BLaER1 (cell line): ENCODE results near the gene GLIS1.
A peak's percentile ranks its signal among the peaks of the same experiment; 100 is the strongest.

Source experiments
- H3K27ac ChIP-seq: shearing (Covaris generic); formaldehyde crosslinking; 2 replicates; pipeline ENCODE4 v1.8.1; 2022
- H3K27me3 ChIP-seq: shearing (Covaris generic); formaldehyde crosslinking; 2 replicates; pipeline ENCODE4 v1.8.1; 2022
- H3K36me3 ChIP-seq: shearing (Covaris generic); formaldehyde crosslinking; 2 replicates; pipeline ENCODE4 v1.8.1; 2022
- H3K4me1 ChIP-seq: shearing (Covaris generic); formaldehyde crosslinking; 2 replicates; pipeline ENCODE4 v1.8.1; 2022
- H3K4me2 ChIP-seq: shearing (Covaris generic); formaldehyde crosslinking; 2 replicates; pipeline ENCODE4 v1.8.1; 2022
- H3K4me3 ChIP-seq: shearing (Covaris generic); formaldehyde crosslinking; 2 replicates; pipeline ENCODE4 v1.8.1; 2022
- H3K9ac ChIP-seq: shearing (Covaris generic); formaldehyde crosslinking; 2 replicates; pipeline ENCODE4 v1.8.1; 2022
- H3K9me3 ChIP-seq: shearing (Covaris generic); formaldehyde crosslinking; 2 replicates; pipeline ENCODE4 v1.8.1; 2022
- H4K20me1 ChIP-seq: shearing (Covaris generic); formaldehyde crosslinking; 2 replicates; pipeline ENCODE4 v1.8.1; 2022
- Cebpa-rat ChIP-seq: shearing (Covaris generic); IDR thresholded peaks from 2 replicates; pipeline ENCODE4 v1.8.1; 2022

The GLIS1 gene

DNA sequence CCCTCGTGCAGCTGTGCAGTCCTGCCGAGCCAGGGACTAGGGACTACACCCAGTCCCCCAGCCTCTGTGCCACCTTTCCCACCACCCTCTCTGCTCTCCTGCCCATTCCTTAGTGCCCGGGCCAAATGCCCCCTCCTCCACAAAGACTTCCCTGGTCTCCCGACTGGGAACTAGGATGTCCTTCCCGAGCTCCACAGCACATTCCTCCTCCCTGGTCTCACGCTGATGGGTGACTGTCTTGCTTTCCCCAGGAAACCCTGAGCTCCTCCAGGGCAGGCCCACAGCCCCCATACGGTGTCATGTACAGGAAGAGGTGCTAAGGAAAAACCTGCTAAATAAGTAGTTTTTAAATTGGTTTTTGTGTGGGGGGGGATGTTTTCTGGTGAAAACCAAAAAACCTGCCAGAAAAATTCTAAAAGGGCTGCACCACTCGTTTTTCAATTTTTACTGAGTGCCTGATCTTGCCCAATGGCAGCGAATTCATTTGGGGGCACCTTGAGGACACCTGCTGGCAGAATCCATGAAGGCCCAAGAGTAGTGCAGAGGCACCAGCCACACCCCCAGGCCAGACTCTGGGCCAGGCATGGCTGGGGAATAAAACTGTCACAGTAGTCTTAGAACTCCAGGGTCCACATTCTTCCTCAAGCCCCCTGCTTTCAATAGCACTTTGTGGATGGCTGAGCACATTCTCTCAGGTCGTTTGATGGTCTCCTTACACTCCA, 50.4 kb downstream of the GLIS1 start:
- Histone ChIP-seq H3K27me3 (no peaks in the 10 kb centered on the region), H3K4me1 (peaks cover 21% of the 10 kb centered on the region), H3K4me2 (no peak overlapping the region)

DNA sequence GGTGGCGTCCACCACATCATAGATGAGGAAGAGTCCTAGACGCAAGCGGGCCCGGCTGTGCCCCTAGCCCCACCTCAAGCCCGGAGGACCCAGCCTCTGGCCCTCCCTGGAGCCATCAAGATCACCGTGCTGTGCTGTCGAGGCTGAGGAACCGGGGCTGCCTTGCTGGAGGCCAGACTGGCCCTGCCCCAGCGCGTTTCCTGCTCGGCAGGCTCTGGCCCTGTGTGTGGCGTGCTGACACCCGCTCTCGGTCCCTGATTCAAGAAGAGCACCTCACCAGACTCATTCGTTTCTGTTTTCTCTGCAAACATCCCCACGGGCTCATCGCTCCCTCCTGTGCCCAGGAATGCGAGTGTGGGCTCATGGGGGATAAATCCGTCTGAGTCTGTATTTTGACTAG, 51.1 kb downstream of the GLIS1 start:
- H3K9me3 ChIP-seq: no peaks in the 10 kb centered on the region
- H3K4me2 ChIP-seq: no peak overlapping the region
- no peak for TF ChIP-seq Cebpa-rat
- no peaks in the 10 kb centered on the region for H3K36me3 ChIP-seq
- H3K9ac ChIP-seq: no peak overlapping the region
- no peak overlapping the region for H3K27ac ChIP-seq
- H3K4me1 ChIP-seq: peaks cover 21% of the 10 kb centered on the region
- no peaks in the 10 kb centered on the region for H3K27me3 ChIP-seq
- H4K20me1 ChIP-seq: no peaks in the 10 kb centered on the region
- no peak overlapping the region for H3K4me3 ChIP-seq

More for the DNA sequence above, 50.4 kb downstream of the GLIS1 start:
- Histone ChIP-seq H3K36me3 (no peaks in the 10 kb centered on the region), H4K20me1 (no peaks in the 10 kb centered on the region), H3K9me3 (no peaks in the 10 kb centered on the region), H3K4me3 (no peak overlapping the region), H3K9ac (no peak overlapping the region), H3K27ac (no peak overlapping the region)
- no peak for TF ChIP-seq Cebpa-rat

DNA sequence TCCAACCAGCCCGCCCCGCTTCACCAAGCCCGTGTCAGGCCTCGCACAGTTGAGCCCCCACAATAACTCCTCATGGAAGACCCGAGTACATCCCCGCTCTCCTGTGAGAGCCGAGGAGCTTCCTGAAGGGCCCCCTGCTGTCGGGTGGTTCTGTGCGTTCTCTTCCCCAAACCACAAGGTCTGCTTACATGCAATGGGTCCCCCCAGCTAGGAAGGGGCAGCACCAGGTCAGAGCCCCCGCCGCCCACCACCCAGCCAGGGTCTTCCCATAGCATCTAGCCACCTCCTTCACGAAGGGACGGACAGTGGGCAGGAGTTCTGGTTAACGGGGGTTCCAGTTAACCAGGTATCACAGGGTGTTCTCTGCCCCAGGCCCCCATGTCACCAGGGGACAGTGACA, 51.5 kb downstream of the GLIS1 start:
- no peak overlapping the region for H3K9ac ChIP-seq
- H3K4me2 ChIP-seq: no peak overlapping the region
- H3K36me3 ChIP-seq: no peaks in the 10 kb centered on the region
- H4K20me1 ChIP-seq: no peaks in the 10 kb centered on the region
- no peak overlapping the region for H3K4me3 ChIP-seq
- H3K27ac ChIP-seq: no peak overlapping the region
- H3K9me3 ChIP-seq: no peaks in the 10 kb centered on the region
- no peaks in the 10 kb centered on the region for H3K27me3 ChIP-seq
- peaks cover 24% of the 10 kb centered on the region for H3K4me1 ChIP-seq
- no peak for TF ChIP-seq Cebpa-rat

DNA sequence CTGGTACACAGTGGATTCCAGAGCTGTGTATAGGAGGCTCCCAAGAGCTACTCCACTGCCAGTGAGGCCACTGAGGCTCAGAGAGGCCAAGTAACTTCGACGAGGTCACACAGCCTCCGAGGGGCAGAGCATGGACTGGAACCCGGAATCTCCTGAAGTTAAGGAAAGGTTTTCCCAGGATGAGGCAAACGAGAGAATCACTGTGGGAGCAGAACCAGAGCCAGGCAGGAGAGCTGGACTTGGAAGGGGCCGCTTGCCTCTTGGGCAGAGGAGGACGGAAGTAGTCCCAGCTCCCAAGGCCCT, 52.0 kb downstream of the GLIS1 start:
- no peak for TF ChIP-seq Cebpa-rat
- no peak overlapping the region for H3K4me3 ChIP-seq
- peaks cover 29% of the 10 kb centered on the region for H3K4me1 ChIP-seq
- no peak overlapping the region for H3K4me2 ChIP-seq
- H3K27me3 ChIP-seq: no peaks in the 10 kb centered on the region
- no peaks in the 10 kb centered on the region for H3K36me3 ChIP-seq
- no peak overlapping the region for H3K9ac ChIP-seq
- no peaks in the 10 kb centered on the region for H3K9me3 ChIP-seq
- no peak overlapping the region for H3K27ac ChIP-seq
- no peaks in the 10 kb centered on the region for H4K20me1 ChIP-seq

DNA sequence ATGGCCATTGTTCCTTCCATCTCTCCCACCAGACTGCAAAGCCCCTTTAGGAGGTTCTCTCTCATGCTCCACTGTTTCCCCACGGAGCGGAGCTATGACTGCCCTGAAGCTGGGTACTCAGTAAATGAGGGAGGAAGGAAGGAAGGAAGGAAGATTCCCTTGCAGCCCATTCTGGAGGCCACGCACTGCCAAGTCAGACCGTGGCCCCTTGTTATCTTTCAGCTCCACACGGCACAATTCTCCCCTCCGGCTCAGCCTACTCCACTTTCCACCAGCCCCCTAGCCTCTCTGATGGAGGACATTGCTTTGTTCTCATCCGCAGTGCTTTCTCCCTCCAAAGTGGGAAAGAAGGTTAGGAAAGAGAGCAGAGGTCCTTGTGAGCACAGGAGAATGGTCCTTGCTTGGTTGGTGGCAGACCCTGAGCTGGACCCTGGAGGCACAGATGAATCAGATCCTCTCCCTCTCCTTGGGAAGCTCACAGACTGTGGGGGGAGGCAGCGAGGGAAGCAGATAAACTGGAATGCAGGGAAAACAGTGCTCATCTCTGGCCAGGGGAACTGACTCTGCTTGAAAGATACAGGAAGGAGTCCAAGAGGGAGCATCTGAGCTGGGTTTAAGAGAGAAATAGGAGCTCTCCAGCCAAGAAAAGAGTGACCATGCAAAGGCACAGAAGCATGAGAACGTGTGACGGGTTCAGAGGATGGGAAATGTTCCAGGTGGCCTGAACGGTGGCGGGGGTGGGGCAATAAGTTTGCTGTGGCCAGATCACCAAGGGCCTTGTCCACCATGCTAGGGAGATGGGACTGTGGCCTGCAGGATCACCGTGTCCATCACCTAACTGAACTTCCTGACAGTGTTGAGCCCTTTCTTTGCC, 52.6 kb downstream of the GLIS1 start:
- no peaks in the 10 kb centered on the region for H3K27me3 ChIP-seq
- H3K4me2 ChIP-seq: peak overlapping the region; percentile 58
- peaks cover 35% of the 10 kb centered on the region for H3K4me1 ChIP-seq
- TF ChIP-seq Cebpa-rat: no peak
- H3K36me3 ChIP-seq: no peaks in the 10 kb centered on the region
- peak overlapping the region; percentile 3; the same call in 1 of the 2 replicates for H3K9ac ChIP-seq
- no peaks in the 10 kb centered on the region for H4K20me1 ChIP-seq
- no peaks in the 10 kb centered on the region for H3K9me3 ChIP-seq
- H3K27ac ChIP-seq: no peak overlapping the region
- H3K4me3 ChIP-seq: no peak overlapping the region

DNA sequence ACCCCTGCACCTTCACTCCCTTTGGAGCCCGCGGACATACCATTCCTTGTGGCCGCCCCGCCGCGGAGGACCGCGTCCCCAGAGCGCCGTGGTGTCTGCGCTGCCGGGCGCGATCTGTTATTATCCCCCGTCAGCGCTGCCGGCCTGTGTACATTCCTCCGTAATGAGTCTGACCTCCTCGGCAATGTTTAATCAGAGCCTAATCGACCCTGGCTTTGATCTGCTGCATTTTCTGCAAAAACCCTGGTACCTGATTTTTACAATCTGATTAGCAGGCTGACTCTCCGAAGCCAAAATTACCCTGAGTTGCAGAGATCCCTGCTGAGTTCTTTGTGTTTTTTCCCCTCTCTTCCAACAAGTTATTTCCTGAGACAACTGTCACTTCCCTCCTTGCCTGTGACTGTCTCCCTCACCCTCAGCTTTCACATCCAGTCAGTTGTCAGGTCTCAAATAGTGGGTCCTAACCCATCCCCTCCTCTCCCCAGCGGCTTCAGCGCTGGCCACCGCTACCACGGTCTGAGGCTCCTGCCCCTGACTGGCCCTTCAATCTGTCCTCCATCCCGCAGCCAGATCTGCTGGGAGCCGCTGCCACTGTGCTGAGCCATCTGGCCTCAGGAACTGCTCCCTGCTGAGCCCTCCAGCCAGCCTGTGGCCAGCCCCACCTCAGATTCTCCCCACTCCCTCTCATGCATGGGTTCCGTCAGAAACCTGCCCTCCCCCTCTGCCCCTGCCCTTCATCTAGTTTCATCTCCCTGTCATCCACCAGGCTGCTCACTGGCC, 53.5 kb downstream of the GLIS1 start:
- Histone ChIP-seq H4K20me1 (no peaks in the 10 kb centered on the region), H3K9ac (peak overlapping the region; percentile 3; the same call in 1 of the 2 replicates), H3K9me3 (no peaks in the 10 kb centered on the region), H3K4me2 (peak overlapping the region; percentile 58), H3K36me3 (no peaks in the 10 kb centered on the region), H3K27ac (no peak overlapping the region), H3K4me3 (no peak overlapping the region), H3K4me1 (peaks cover 39% of the 10 kb centered on the region), H3K27me3 (no peaks in the 10 kb centered on the region)
- TF ChIP-seq Cebpa-rat: no peak

DNA sequence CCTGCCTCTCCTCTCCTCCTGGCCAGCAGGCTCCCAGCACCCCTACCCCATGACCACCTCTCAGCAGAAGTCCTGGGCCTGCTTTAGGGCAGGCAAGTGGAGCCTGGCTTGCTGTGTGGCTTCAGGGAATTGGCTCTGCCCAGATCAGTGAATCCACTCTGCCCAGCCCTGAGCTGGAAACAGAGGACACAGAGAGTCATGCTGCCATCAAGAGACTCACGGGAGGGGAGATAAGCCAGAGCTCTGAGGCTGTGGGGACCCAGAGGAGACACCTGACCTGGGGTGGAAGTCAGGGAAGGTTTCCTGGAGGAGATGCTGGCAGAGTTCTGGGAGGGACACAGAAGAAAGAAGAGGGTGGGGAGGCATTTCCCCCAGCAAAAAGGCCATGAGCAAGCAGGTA, 54.2 kb downstream of the GLIS1 start:
- Histone ChIP-seq H3K9me3 (no peaks in the 10 kb centered on the region), H3K27me3 (no peaks in the 10 kb centered on the region), H3K4me2 (peak overlapping the region; percentile 58; the same call in 1 of the 2 replicates), H3K4me1 (peaks cover 40% of the 10 kb centered on the region), H3K9ac (no peak overlapping the region), H4K20me1 (no peaks in the 10 kb centered on the region), H3K36me3 (no peaks in the 10 kb centered on the region), H3K27ac (no peak overlapping the region), H3K4me3 (no peak overlapping the region)
- no peak for TF ChIP-seq Cebpa-rat

DNA sequence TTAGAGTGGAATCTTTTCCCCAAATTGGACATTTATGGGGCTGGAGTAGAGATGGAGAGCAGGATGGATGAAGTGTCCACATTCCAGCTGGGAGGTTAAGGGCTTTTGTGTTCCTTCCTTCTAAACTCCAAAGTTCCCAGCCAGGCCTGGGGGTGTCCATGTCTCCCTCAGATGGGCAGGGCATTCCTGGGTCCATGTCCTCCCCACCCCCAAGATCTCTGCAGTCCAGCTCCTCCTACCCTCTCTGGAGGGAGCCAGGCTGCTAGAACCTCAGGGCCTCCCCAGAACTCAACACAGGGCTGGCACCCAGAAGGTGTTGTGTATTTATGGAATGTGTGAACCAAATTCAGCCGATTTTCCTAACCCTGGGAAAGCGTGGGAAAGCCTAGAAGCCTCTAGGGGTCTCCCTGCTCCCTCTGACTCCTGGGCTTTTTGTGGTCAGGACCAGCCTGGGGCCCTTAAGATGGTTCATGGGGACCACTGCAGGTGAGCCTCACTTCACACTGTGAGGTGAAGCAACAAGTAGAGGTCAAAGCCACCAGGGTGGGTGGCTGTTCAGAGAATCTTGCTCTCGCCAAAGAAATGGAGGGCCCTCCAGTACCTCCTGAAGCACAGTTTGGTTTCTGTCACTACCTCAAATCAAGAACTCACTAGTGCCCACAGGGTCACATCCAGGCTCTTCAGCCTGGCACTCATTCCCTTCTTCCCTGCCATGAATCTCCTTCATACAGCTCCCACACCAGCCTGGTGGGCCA, 54.8 kb downstream of the GLIS1 start:
- Histone ChIP-seq H3K4me1 (peaks cover 46% of the 10 kb centered on the region), H3K27me3 (no peaks in the 10 kb centered on the region), H3K9me3 (no peaks in the 10 kb centered on the region), H3K4me2 (no peak overlapping the region), H3K9ac (no peak overlapping the region), H4K20me1 (no peaks in the 10 kb centered on the region), H3K4me3 (no peak overlapping the region), H3K27ac (no peak overlapping the region), H3K36me3 (no peaks in the 10 kb centered on the region)
- TF ChIP-seq Cebpa-rat: no peak

DNA sequence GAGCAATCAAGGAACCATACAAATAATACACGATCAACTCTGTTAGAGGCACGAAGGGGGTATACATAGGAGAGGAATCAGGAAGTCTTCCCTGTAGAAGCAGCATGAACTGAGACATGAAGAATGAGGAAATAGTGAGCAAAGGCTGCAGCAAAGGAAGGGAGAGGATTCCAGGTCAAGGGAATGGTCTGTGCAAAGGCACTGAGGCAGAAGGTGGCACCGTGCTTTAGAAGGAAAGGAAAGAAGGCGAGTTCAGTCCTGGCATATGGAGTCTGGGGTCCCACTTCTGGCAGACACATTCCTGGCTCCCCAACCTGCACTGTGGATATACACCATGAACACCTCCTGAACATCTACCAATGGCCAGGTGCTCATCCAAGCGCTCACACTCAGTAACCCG, 56.1 kb downstream of the GLIS1 start:
- Histone ChIP-seq H3K27me3 (no peaks in the 10 kb centered on the region), H3K9me3 (no peaks in the 10 kb centered on the region), H3K9ac (no peak overlapping the region), H3K27ac (no peak overlapping the region), H3K36me3 (no peaks in the 10 kb centered on the region), H3K4me3 (no peak overlapping the region), H3K4me1 (peaks cover 53% of the 10 kb centered on the region), H4K20me1 (no peaks in the 10 kb centered on the region), H3K4me2 (no peak overlapping the region)
- no peak for TF ChIP-seq Cebpa-rat
